Tibial nerve (tissue), 4 donors: ENCODE measurements around the gene GMPPA.

Experiments used
- EP300 ChIP-seq, 2 donors: sonication (generic); formaldehyde crosslinking; IDR thresholded peaks; one replicate each; pipeline ENCODE4 v1.6.1; 2017; ENCODE audit warnings: antibody characterized with exemption in 2 of 2, mild to moderate bottlenecking in 1 of 2
- TF ChIP-seq, protein P1 (sequence below), 5 experiments: fragments of 200-600 bp in 3 of 5; fragments of 450-650 bp in 2 of 5; sonication (generic) in 3 of 5; IDR thresholded peaks; one replicate each; pipeline ENCODE4 v1.5.1; 2016 to 2019; ENCODE audit warnings: antibody characterized with exemption in 5 of 5, mild to moderate bottlenecking in 3 of 5, moderate library complexity in 2 of 5

GRCh38 chr2:219472629-219473187 is 26.0 kb upstream of the GMPPA start:
- TF ChIP-seq, protein P1, sequence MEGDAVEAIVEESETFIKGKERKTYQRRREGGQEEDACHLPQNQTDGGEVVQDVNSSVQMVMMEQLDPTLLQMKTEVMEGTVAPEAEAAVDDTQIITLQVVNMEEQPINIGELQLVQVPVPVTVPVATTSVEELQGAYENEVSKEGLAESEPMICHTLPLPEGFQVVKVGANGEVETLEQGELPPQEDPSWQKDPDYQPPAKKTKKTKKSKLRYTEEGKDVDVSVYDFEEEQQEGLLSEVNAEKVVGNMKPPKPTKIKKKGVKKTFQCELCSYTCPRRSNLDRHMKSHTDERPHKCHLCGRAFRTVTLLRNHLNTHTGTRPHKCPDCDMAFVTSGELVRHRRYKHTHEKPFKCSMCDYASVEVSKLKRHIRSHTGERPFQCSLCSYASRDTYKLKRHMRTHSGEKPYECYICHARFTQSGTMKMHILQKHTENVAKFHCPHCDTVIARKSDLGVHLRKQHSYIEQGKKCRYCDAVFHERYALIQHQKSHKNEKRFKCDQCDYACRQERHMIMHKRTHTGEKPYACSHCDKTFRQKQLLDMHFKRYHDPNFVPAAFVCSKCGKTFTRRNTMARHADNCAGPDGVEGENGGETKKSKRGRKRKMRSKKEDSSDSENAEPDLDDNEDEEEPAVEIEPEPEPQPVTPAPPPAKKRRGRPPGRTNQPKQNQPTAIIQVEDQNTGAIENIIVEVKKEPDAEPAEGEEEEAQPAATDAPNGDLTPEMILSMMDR (IDR thresholded peaks at IDR 0.05), result no peak
- TF ChIP-seq EP300 (IDR thresholded peaks at IDR 0.05), result no peak
